Measurements from ENCODE around the gene AKR1B1. TPM values are rescaled to one million over a fixed set of nuclear protein-coding genes. Genes with fewer than 3 reads are reported as not detected.

The AKR1B1 gene
- total and polyA plus RNA-seq, 2 of the 13 experiments (the other 11 are each of a cell fraction or from before 2014, with no cell fraction given): 89.9 to 133 TPM

GRCh38 chr7:134419085-134419484 lies 39.8 kb downstream of the AKR1B1 start (continued):
- no peak for TF ChIP-seq ZHX1 (CRISPR knock-in tag; IDR thresholded peaks at IDR 0.05; ENCODE audit: low read depth)
- TF ChIP-seq U2AF2 (IDR thresholded peaks at IDR 0.05; ENCODE audit: low read depth, low read length): no peak
- TF ChIP-seq ZIK1 (CRISPR knock-in tag; IDR thresholded peaks at IDR 0.05; ENCODE audit: borderline replicate concordance, low read depth): no peak
- 0 out of 2 replicates have a peak, but pooled peaks have one; percentile 18 for TF ChIP-seq FOXK1 (CRISPR knock-in tag; IDR thresholded peaks at IDR 0.05; ENCODE audit: borderline replicate concordance, low read depth)
- TF ChIP-seq HMG20B (CRISPR knock-in tag; conservative IDR thresholded peaks at IDR 0.05): no peak
- no peak for TF ChIP-seq RERE (CRISPR knock-in tag; IDR thresholded peaks at IDR 0.05; ENCODE audit: low read depth)
- TF ChIP-seq ZNF331 (CRISPR knock-in tag; IDR thresholded peaks at IDR 0.05): no peak; the same call in 1 of the 2 replicates
- TF ChIP-seq RFXANK (CRISPR knock-in tag; IDR thresholded peaks at IDR 0.05): no peak
- no peak for TF ChIP-seq MBNL3 (CRISPR knock-in tag; conservative IDR thresholded peaks at IDR 0.05)
- no peak for TF ChIP-seq FOXK2 (IDR thresholded peaks at IDR 0.05)
- no peak for TF ChIP-seq RELA (CRISPR knock-in tag; IDR thresholded peaks at IDR 0.05)
- TF ChIP-seq SKIL (CRISPR knock-in tag; IDR thresholded peaks at IDR 0.05; ENCODE audit: borderline replicate concordance): no peak
- TF ChIP-seq TBX2 (CRISPR knock-in tag; IDR thresholded peaks at IDR 0.05; ENCODE audit: borderline replicate concordance): peak; percentile 72
- no peak for TF ChIP-seq ZNF75D (CRISPR knock-in tag; IDR thresholded peaks at IDR 0.05; ENCODE audit: borderline replicate concordance)
- TF ChIP-seq TBX3 (IDR thresholded peaks at IDR 0.05; ENCODE audit: borderline replicate concordance): no peak
- TF ChIP-seq PBX3 (CRISPR knock-in tag; IDR thresholded peaks at IDR 0.05; ENCODE audit: borderline replicate concordance): no peak
- TF ChIP-seq ZBTB44 (CRISPR knock-in tag; IDR thresholded peaks at IDR 0.05): no peak
- TF ChIP-seq ZFP36L2 (CRISPR knock-in tag; IDR thresholded peaks at IDR 0.05): no peak

All from HepG2 (cell line).